Activated CD4-positive, alpha-beta T cell treated with anti-CD3 and anti-CD28 coated beads, Interleukin-10, Interleukin-2, amounts not matched to agents 100 ng/mL and 50 ng/mL, durations not matched to agents 16 hours and 8 hours (primary cell): ENCODE data around the gene SAMD7.

Experiments
- DNase-seq: peaks from one replicate; pipeline ENCODE4 v3.0.0-alpha.2; 2020

The SAMD7 gene

GRCh38 chr3:169966951-169967915, 55.9 kb downstream of the SAMD7 start:
- DNase-seq: peak; percentile 41

- no peak for DNase-seq
These were observed 57.0 kb downstream of the SAMD7 start for GRCh38 chr3:169968224-169968885.

- DNase-seq: no peak
These were observed 58.1 kb downstream of the SAMD7 start for GRCh38 chr3:169969174-169970095.

GRCh38 chr3:169970847-169971246, 59.5 kb downstream of the SAMD7 start:
- DNase-seq: no peak

- no peak for DNase-seq
These were observed 60.1 kb downstream of the SAMD7 start for GRCh38 chr3:169971522-169971921.

- no peak for DNase-seq
These were observed 68.7 kb downstream of the SAMD7 start for GRCh38 chr3:169980055-169980454.

- no peak for DNase-seq
These were observed 72.9 kb downstream of the SAMD7 start for GRCh38 chr3:169984292-169984691.
